Measurements from ENCODE around the gene STAT1.

DNA sequence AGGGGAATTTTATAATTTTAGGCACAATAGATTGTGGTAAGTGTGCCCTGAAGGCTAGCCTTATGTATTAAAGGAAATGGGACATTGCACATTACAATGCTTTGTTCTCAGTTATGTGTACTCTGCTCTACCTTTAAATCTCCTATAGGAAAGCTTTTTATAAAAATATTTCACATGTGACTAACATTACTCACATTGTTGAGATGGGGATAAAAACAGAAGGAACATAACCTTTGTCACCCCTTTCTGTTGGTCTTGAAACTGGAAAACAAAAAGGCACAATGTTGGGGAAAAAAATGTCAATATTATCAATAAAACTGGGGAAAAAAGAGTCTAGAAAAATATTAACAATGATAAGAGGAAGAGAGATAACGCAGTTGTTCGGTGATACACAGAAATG is 17.3 kb upstream of the STAT1 start:
- TF ChIP-seq, protein P1, sequence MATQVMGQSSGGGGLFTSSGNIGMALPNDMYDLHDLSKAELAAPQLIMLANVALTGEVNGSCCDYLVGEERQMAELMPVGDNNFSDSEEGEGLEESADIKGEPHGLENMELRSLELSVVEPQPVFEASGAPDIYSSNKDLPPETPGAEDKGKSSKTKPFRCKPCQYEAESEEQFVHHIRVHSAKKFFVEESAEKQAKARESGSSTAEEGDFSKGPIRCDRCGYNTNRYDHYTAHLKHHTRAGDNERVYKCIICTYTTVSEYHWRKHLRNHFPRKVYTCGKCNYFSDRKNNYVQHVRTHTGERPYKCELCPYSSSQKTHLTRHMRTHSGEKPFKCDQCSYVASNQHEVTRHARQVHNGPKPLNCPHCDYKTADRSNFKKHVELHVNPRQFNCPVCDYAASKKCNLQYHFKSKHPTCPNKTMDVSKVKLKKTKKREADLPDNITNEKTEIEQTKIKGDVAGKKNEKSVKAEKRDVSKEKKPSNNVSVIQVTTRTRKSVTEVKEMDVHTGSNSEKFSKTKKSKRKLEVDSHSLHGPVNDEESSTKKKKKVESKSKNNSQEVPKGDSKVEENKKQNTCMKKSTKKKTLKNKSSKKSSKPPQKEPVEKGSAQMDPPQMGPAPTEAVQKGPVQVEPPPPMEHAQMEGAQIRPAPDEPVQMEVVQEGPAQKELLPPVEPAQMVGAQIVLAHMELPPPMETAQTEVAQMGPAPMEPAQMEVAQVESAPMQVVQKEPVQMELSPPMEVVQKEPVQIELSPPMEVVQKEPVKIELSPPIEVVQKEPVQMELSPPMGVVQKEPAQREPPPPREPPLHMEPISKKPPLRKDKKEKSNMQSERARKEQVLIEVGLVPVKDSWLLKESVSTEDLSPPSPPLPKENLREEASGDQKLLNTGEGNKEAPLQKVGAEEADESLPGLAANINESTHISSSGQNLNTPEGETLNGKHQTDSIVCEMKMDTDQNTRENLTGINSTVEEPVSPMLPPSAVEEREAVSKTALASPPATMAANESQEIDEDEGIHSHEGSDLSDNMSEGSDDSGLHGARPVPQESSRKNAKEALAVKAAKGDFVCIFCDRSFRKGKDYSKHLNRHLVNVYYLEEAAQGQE (tag by site-specific recombination; IDR thresholded peaks at IDR 0.05): no peak
- no peak for TF ChIP-seq ZSCAN23 (tag by site-specific recombination; IDR thresholded peaks at IDR 0.05)
- TF ChIP-seq, protein P2, sequence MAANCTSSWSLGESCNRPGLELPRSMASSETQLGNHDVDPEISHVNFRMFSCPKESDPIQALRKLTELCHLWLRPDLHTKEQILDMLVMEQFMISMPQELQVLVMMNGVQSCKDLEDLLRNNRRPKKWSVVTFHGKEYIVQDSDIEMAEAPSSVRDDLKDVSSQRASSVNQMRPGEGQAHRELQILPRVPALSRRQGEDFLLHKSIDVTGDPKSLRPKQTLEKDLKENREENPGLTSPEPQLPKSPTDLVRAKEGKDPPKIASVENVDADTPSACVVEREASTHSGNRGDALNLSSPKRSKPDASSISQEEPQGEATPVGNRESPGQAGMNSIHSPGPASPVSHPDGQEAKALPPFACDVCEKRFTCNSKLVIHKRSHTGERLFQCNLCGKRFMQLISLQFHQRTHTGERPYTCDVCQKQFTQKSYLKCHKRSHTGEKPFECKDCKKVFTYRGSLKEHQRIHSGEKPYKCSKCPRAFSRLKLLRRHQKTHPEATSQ (tag by site-specific recombination; IDR thresholded peaks at IDR 0.05): no peak
- TF ChIP-seq, protein P3, sequence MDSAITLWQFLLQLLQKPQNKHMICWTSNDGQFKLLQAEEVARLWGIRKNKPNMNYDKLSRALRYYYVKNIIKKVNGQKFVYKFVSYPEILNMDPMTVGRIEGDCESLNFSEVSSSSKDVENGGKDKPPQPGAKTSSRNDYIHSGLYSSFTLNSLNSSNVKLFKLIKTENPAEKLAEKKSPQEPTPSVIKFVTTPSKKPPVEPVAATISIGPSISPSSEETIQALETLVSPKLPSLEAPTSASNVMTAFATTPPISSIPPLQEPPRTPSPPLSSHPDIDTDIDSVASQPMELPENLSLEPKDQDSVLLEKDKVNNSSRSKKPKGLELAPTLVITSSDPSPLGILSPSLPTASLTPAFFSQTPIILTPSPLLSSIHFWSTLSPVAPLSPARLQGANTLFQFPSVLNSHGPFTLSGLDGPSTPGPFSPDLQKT (IDR thresholded peaks at IDR 0.05; ENCODE audit: borderline replicate concordance, low read depth, low read length): no peak
- TF ChIP-seq, protein P4, sequence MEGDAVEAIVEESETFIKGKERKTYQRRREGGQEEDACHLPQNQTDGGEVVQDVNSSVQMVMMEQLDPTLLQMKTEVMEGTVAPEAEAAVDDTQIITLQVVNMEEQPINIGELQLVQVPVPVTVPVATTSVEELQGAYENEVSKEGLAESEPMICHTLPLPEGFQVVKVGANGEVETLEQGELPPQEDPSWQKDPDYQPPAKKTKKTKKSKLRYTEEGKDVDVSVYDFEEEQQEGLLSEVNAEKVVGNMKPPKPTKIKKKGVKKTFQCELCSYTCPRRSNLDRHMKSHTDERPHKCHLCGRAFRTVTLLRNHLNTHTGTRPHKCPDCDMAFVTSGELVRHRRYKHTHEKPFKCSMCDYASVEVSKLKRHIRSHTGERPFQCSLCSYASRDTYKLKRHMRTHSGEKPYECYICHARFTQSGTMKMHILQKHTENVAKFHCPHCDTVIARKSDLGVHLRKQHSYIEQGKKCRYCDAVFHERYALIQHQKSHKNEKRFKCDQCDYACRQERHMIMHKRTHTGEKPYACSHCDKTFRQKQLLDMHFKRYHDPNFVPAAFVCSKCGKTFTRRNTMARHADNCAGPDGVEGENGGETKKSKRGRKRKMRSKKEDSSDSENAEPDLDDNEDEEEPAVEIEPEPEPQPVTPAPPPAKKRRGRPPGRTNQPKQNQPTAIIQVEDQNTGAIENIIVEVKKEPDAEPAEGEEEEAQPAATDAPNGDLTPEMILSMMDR (tag by site-specific recombination; IDR thresholded peaks at IDR 0.05): no peak
- no peak for TF ChIP-seq ZNF223 (tag by site-specific recombination; IDR thresholded peaks at IDR 0.05)
- no peak for TF ChIP-seq ZBTB21 (tag by site-specific recombination; IDR thresholded peaks at IDR 0.05)
- TF ChIP-seq, protein P5, sequence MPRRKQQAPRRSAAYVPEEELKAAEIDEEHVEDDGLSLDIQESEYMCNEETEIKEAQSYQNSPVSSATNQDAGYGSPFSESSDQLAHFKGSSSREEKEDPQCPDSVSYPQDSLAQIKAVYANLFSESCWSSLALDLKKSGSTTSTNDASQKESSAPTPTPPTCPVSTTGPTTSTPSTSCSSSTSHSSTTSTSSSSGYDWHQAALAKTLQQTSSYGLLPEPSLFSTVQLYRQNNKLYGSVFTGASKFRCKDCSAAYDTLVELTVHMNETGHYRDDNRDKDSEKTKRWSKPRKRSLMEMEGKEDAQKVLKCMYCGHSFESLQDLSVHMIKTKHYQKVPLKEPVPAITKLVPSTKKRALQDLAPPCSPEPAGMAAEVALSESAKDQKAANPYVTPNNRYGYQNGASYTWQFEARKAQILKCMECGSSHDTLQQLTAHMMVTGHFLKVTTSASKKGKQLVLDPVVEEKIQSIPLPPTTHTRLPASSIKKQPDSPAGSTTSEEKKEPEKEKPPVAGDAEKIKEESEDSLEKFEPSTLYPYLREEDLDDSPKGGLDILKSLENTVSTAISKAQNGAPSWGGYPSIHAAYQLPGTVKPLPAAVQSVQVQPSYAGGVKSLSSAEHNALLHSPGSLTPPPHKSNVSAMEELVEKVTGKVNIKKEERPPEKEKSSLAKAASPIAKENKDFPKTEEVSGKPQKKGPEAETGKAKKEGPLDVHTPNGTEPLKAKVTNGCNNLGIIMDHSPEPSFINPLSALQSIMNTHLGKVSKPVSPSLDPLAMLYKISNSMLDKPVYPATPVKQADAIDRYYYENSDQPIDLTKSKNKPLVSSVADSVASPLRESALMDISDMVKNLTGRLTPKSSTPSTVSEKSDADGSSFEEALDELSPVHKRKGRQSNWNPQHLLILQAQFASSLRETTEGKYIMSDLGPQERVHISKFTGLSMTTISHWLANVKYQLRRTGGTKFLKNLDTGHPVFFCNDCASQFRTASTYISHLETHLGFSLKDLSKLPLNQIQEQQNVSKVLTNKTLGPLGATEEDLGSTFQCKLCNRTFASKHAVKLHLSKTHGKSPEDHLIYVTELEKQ (tag by site-specific recombination; IDR thresholded peaks at IDR 0.05; ENCODE audit: borderline replicate concordance): no peak
- no peak for TF ChIP-seq ZNF707 (tag by site-specific recombination; IDR thresholded peaks at IDR 0.05)
- TF ChIP-seq SP7 (tag by site-specific recombination; IDR thresholded peaks at IDR 0.05): no peak
- TF ChIP-seq MYNN (tag by site-specific recombination; IDR thresholded peaks at IDR 0.05; ENCODE audit: borderline replicate concordance): no peak
- TF ChIP-seq ZNF24 (tag by site-specific recombination; IDR thresholded peaks at IDR 0.05): no peak
- no peak for TF ChIP-seq ZNF274 (IDR thresholded peaks at IDR 0.05; ENCODE audit: low read length)
- no peak for TF ChIP-seq ZNF274 (tag by site-specific recombination; IDR thresholded peaks at IDR 0.05; ENCODE audit: borderline replicate concordance)
- TF ChIP-seq, protein P6, sequence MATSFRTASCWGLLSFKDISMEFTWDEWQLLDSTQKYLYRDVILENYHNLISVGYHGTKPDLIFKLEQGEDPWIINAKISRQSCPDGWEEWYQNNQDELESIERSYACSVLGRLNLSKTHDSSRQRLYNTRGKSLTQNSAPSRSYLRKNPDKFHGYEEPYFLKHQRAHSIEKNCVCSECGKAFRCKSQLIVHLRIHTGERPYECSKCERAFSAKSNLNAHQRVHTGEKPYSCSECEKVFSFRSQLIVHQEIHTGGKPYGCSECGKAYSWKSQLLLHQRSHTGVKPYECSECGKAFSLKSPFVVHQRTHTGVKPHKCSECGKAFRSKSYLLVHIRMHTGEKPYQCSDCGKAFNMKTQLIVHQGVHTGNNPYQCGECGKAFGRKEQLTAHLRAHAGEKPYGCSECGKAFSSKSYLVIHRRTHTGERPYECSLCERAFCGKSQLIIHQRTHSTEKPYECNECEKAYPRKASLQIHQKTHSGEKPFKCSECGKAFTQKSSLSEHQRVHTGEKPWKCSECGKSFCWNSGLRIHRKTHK (tag by site-specific recombination; IDR thresholded peaks at IDR 0.05): no peak

Data from HEK293 (cell line).